Ammon's horn (tissue), 1 donor: ENCODE measurements around the gene LIMK2.
"Not testable (repeated sequence)": the region's sequence is repeated elsewhere in the genome, so short reads cannot be mapped to it uniquely, and the experiment has no call there.

Source experiments
- DNase-seq: peaks from one replicate; pipeline ENCODE4 v3.0.0-alpha.2; 2016; ENCODE audit warnings: low spot score

The LIMK2 gene

DNA sequence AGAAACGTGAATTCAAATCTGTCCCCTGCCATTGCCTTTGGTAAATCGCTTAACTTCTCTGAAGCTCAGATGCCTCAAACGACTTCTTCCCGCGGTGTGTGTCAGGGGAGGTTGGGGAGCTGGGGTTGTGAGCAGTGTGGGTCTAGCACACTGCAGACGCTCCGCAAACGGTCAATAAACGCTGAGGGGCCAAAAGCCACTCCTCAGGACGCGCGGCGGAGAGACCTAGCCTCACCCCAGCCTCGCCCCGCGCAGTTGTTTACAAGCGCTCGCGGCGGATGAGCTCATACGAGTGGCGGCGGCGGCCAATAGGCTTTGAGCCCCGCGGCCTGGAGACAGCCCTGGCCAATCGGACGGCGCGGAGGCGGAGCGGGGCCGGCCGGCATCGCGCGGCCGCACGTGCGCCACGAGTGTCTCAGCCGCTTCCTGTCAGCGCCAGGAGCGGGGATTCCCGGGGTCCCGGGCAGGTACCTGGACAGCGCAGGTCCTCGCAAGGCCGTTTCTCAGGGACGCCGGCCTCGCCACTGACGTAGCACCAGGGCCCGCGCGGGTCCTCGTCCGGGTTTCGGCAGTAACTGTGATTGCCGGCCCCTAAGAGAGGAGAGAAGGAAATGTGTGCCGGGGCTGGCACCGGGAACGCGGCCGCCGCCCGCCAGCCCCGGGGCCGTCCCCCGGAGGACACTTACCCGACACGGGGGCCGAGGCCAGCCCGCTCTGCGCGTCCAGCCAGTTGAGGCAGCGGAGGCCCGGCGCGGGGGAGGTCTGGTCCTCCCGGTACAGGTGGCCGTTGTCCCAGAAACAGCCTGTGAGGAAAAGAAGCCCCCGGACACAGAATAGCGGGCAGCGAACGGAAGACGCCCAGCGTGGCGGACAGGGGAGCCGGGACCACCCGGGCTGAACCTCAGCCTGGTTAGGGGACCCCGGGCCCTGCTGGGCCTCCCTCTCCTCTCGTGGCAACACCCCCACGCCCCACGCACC lies 78.7 kb downstream of the LIMK2 start:
- peak; percentile 97 for DNase-seq

DNA sequence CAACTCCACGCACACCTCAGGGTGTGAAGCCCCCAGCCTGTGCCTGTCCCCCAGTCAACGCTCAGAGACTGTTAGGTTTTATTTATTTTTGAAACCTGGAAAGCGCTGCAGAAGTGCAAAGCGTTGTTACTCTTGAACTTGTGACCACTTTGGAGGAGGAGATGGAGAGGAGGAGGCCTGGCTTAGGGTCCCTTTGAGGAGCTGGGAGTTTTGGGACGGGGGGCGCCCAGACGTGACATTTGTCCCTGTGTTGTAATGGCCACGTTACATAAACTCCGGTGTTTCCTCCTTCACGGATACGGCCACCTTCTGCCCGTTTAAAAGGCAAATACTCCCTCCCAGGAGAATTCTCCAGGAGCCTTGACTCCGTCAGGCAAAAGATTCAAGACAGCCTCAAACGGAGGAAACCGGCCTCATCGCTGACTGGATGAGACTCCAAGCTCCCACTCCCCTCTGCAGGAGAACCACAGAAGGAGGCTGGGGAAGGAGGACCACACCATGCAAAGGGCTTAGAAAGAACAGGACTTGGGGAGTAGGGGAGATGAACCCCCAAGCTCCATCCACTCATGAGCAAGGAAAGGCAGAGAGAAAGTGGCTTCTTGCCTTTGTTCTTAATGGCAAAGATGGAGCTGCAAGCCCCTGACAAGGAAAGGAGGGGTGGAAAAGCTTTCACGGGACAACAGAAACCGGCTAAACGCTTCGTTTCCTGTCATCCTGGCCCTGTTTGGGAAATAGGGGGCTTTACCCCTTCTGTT lies 79.6 kb downstream of the LIMK2 start:
- peak; percentile 50 for DNase-seq

DNA sequence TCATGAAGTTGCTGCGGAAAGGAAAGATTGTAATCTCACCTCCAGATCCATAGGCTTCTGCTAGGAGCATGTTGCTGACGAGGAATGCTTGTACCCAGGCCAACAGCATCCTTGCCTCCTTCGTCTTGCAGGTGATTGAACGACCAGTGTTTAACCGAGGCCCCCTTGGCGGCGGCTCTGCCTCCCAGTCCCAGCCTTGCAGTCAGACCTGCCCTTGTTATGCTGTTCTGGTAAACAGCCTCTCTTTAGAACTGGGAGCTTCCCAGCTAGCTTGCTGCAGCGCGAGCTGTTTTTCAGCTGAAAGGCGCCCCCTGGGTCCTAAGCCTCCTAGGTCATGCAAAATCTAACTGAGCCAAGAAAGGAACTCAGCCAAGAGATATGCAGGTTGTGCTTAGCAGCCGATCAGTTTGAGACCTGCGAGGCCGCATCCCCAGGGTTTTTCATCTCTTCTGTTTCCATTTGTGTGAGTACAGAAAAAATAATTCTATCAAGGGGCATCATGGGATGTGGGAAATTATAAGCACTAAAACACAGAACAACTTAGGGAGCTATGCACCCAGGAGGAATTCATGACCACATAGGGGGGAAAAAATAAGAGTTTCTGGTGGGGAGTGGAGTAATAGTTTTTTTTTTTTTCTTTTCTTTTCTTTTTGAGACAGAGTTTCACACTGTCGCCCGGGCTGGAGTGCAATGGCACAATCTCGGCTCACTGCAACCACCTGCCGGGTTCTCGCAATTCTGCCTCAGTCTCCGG lies 80.3 kb downstream of the LIMK2 start, which contains the start of gene PIK3IP1:
PIK3IP1 (minus strand) TSS at position 253 of the 754 bp plus-strand sequence; CDS start at position 109, 144 bp downstream.
- peak; percentile 97 for DNase-seq

DNA sequence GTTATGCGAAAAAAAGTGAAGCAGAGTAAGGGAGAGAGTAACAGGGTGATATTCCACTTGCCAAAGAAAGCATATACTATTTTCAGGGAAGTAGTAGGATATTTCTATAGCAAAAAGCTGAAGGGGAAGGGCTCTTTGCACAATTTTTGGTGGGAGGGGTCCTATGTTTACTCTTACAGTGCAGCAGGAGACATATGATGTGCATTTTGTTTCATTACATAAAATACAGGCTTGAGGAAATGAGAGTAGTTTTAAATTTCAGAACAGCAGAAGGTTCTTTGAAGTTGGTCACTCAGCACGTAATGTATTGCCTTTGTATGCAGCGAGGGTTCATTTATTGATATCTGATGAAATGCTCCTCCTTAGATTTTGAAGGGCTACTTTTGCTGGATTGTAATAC lies 83.3 kb downstream of the LIMK2 start:
- no peak for DNase-seq

DNA sequence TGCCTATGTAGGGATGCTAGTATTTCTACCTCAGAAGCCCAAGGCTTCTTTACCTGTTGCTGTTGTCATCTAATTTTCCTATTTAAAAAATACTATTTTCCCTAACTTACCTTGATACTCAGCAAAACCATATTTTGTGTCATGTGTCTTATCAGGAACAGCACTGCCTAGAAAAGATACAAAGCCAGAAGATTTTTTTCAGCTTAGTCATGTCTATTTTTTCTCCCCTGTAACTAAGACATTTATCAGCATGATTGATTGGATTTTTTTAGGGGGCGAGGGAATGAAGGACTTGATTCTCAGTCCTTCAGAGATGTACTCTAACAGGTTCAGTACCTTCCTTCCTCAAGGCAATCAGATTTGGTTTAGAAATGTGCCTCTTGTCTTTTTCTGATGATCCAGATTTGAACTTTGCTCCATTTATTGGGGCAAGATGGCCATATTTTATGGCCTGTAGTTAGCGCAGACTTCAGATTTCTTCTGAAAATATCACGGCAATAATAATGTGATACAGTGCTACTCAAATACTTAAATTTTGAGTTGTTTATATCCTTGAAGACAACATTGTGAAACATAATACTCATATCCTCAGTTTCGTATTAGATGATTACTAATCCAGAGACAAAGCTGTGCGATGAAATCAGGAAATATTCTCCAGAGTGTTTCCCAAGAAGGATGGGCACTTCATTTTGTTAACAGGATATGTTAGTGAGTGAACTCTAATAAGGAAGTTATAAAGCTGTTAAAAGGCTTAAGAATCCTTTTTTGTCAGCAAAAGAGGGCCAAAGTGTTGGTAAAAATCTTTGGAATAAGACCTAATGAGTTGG lies 83.9 kb downstream of the LIMK2 start:
- no peak for DNase-seq

DNA sequence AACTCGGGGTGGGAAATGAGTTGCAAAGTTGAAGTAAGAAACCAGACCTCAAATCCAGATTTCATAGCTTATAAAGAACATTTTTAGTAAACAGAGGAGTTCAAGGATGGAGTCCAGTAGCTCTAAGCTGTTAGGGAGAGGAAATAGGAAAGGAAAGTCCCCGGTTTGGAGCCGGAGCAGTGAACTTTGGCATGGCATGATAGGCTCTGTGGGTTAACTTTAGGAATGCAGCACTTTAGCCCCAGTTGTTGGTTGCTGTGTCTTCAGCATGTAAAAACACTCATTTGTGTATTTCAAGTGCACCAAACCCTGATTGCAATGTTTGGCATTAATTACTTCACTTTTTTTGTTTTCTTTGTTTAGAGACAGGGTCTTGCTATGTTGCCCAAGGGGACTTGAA lies 88.8 kb downstream of the LIMK2 start:
- no peak for DNase-seq

DNA sequence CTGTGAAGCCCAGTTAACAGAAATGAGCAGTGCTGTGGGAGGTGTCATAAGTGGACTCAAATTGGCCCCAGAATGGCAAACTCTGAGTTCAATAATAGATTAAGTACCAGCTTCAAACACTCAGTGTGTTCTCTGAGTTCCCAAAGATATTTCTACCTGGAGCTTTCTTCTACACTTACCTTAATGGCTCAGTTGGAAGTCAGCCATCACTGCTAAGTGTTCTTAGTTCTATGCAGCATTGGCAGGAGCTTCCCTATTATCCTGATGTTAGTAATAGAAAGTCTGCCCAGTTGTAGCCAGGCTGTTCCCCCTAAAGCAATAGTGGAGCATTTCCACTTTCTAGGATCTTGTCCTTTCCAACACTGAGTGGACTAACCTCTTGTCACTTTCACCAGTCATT lies 89.9 kb downstream of the LIMK2 start:
- DNase-seq, result no peak

DNA sequence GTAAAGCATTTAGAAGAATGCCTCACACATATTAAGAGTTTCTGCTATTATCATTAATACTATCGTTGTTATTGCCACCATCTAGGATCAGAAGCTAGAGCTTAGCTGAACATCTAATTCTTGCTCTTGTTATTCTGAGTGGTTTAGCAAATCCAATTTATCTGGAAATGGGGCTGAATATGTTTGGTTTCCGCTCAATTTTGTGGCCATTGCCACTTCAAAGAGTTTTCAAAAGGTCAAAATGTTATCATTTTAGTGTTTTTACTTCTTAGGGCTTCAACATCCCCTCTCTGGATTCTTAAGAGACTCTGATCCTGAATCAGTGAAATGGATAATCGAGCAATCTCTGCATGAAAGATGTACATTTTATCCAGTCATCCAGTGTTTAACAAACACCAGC lies 90.4 kb downstream of the LIMK2 start:
- DNase-seq, result no peak

DNA sequence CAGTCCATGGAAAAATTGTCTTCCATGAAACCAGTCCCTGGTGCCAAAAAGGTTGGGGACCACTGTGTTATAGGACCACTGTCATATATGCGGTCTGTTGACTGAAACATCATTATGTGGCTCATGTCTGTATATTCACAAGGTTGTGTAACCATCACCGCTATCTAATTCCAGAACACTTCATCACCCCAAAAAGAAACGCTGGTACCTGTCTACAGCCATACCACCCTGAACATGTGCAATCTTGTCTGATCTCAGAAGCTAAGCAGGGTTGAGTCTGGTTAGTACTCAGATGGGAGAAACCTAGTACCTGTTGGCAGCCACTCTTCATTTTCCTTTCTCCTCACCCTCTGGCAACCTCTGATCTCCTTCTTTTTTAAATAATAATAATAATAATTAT lies 93.1 kb downstream of the LIMK2 start:
- no peak for DNase-seq

DNA sequence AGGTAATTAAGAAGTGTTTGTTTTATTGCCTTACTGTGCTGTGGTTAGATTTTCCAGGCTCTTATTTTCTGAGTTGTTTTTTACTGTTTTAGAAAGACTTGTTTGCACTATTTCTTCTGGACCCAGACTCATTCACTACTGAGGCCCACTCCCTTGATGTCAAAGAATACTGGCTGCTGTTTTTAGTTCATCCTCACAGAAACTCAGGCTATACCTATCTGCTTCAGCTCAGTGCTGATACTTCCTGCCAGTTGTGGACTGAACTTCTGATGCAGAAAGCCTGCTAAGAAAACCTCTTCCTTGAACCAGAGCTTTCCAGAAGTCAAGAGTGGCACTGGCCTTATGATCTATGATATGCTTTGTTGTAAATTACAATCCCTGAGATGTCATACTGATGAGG lies 96.1 kb downstream of the LIMK2 start:
- no peak for DNase-seq

DNA sequence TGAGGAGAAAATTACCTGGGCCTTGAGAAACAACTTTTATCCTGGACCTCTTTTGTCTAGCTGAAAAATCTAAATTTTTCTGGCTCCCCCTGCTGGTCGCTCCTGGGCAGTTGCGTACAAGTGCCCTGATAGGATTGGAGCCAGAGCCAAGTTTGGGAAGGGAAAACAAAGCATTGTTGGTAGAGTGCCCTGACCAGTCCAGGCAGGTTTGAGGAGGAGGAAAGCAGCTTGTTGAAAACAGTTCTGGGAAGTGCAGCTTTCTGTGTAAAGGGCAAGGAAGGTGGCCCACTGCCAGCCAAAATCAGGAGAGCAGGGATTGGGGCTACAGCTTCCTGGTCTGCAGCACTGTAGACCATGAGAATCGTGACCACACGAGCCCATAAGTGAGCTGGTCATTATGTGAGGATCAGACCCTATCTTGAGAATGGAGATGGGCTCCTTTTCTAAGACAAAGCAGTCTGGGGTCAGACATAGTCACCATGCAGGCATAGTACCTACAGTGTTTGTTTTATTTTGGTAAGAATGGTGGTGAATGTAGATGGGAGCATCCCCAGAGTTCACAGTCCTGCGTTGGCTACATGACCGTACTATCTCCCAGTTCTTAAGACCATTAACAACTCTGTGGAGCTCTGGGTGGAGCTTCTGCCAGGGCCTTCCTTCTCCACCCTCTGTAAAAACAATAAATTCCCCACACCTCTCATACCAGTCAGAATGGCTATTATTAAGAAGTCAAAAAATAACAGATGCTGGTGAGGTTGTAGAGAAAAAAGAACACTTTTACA lies 101.5 kb downstream of the LIMK2 start:
- DNase-seq, result peak; percentile 74

DNA sequence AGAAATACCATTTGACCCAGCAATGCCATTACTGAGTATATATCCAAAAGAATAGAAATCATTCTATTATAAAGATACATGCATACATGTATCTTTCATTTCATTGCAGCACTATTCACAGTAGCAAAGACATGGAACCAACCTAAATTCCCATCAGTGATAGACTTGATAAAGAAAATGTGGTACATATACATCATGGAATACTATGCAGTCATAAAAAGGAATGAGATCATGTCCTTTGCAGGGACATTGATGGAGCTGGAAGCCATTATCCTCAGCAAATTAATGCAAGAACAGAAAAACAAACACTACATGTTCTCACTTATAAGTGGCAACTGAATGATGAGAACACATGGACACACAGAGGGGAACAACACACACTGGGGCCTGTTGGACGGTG lies 102.1 kb downstream of the LIMK2 start:
- not testable (repeated sequence) for DNase-seq

DNA sequence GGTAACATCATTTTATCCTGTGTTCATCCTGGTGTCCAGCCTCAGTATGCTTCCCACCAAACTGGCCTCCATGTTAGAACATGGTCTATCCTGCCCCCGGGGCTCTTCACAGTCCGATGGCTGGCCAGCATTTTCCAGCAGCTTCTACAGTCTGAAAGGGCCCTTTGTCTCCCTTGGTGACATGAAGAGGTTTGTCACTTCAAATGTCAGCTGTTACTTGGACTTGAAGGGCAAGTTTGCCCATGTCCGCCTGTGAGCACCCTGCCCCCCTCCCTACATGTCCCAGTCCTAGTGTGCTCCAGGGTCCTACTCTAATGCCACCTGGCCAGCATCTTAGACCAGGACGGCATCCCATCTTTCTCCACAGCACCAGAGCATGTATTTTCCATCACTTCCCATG lies 109.3 kb downstream of the LIMK2 start:
- DNase-seq, result peak; percentile 32

DNA sequence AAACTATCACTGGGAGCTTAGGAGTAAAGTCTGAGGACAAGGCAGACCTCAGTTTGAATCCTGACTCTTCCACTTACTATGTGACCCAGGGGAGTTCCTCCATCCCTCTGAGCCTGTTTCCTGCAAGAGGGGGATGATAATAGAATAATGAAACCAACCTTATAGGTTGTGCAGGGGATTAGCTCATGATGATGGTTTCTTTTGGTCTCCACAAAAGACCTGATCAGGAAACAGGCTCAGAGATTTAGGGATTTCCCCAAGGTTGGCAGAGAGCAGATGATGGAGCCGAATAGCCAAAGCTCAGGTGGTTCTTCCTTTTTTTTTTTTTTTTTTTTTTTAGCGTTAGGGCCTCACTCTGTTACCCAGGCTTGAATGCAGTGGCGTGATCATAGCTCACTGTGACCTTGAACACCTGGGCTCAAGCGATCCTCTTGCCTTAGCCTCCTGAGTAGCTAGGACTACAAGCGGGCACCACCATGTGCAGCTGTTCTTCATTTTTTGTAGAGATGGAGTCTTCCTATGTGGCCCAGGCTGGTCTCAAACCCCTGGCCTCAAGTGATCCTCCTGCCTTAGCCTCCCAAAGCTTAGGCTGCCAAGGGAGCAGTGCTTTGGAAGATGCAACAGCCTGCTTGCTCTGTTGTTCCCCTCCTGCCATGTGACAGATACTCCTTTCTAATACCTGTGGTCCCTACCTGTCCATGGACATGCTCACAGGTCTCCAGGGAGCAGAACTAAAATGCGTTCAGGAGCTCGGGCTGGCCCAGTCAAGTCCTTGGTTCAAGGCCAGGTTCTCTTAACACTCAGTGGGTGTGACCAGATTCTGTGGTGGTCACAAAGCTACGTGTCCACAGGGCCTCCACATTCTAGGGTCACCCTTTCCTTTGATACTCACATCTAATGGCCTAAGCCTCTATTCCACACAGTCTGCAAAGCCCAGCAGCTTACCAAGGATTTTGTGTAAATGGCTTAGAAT lies 111.8 kb downstream of the LIMK2 start:
- DNase-seq, result no peak

DNA sequence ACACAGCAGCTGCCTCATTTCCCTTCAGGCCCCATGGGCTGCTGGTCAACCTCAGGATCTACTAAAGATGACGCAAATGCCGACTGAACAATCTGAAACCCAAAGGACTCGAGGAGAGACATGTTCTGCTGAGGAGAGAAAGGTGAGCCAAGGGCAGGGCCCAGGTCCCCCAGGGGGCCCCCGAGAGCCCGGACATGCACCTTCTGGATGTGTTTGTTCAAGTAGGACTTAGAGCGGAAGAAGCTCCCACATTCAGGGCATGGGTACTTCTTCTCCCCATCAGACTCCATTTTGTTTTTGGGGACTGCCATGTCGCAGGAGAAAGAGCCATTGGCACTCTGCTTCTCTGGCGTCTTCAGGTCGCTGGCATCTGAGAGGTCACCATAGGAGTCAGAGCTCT lies 114.8 kb downstream of the LIMK2 start:
- no peak for DNase-seq

DNA sequence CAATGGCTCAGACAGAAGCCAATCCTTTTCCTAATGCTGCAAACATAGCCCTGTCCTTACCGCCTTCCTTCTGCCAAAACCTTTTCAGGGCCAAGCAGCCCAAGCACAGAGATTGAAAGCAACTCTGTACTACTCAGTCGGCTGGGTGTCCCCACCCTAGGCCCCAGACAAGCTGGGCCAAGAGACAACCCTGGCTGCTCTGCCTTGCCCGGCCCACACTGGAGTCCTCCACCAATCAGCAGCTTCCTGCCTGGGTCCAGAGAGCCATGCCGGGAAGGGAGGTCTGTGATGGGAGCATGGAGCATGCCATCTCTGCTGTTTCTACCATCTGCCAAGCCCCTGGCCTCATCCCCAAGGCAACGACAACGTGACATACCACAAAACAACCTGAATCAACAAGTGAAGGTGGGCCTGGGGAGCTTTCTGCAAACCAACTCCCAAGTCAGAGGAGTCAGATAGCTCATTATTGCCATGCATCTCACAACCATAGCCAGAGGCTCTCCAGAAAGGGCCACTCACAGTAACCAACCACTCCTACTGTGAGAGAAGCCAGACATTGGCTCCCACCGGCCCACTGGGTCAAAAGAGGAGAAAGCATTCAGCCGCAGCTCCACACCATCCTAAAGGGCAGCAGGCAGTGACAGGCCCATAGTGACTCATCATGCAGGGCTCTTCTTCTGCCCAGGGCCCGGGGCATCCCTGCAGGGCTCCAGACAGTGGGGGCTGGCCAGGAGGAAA lies 115.9 kb downstream of the LIMK2 start:
- no peak for DNase-seq

DNA sequence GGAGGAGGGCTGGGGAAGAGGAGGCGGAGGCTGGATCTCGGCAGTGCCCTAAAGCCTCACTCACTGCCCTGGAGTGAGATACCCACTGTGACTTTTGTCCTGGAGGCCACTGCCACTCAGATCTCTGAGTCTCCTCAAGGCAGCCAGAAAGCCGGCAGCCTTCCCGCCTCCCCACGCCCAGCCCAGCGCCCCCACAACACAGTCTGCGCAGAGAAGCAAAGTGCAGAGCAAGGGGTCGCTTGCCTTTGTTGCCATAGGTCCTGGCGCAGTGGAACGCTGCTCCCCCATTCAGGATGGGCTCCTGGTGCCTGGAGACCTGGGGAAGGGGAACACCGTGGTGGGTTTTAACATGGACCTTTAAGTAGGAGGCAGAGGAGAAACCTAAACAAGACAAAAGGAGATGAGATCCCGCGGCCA lies 116.5 kb downstream of the LIMK2 start:
- no peak for DNase-seq

DNA sequence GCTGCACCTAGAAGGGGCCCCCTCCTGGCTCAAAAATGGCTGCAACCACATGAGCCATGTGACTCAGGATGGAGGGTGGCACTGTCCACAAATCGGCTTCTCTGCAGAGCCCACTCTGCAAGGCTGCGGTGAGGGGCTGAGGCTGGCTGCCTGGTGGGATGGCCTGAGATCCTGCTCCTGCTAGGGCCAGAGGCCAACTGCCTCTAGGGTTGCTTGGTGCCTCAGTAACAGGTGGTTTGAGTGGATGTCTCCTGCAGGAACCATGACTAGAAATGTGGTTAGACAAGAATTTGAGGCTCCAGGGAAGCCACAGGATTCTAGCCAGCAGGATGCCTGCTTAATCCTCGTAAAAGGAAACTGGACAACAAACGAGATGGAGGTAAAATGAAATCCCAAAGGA lies 116.9 kb downstream of the LIMK2 start:
- no peak for DNase-seq
